GM19193 (cell line): Measurements from ENCODE around the gene PRMT1.

Source experiments
- POLR2A ChIP-seq: IDR thresholded peaks from 4 replicates; pipeline ENCODE4 v1.6.1; 2011; ENCODE audit not compliant: insufficient read depth, insufficient read length; ENCODE audit errors: extremely low read depth

Gene PRMT1

GRCh38 chr19:49710372-49710951, 33.4 kb downstream of the PRMT1 start:
- TF ChIP-seq POLR2A, result no peak

GRCh38 chr19:49712397-49712859, 35.4 kb downstream of the PRMT1 start:
- no peak for TF ChIP-seq POLR2A

- TF ChIP-seq POLR2A, result no peak
Measured at GRCh38 chr19:49713236-49713845, 36.3 kb downstream of the PRMT1 start.

GRCh38 chr19:49716154-49716553, 39.1 kb downstream of the PRMT1 start:
- TF ChIP-seq POLR2A, result no peak

GRCh38 chr19:49718511-49718910, 41.4 kb downstream of the PRMT1 start:
- TF ChIP-seq POLR2A, result no peak

- no peak for TF ChIP-seq POLR2A
Measured at GRCh38 chr19:49718991-49719390, 41.9 kb downstream of the PRMT1 start.

- no peak for TF ChIP-seq POLR2A
Measured at GRCh38 chr19:49727217-49728030, 50.4 kb downstream of the PRMT1 start.

- TF ChIP-seq POLR2A, result no peak
Measured at GRCh38 chr19:49730166-49730565, 53.1 kb downstream of the PRMT1 start.
